ENCODE data around the gene RPL9. TPM values are rescaled to one million over a fixed set of nuclear protein-coding genes. Genes with fewer than 3 reads are reported as not detected.
"Not testable (repeated sequence)": the region's sequence is repeated elsewhere in the genome, so short reads cannot be mapped to it uniquely, and the experiment has no call there.

RPL9 gene
- total and polyA plus RNA-seq, 12 donors = 951 to 3,860 (median 1,696) TPM

GRCh38 chr4:39433878-39434492, 24.7 kb downstream of the RPL9 start:
- no peak for TF ChIP-seq CTCF (IDR thresholded peaks at IDR 0.05)
- TF ChIP-seq POLR2A (IDR thresholded peaks at IDR 0.05) = no peak
- Histone ChIP-seq H3K9me3 (replicated peaks in 1 of 3) (no peaks in the 10 kb centered on the region), H3K27me3 (no peaks in the 10 kb centered on the region), H3K4me1 (replicated peaks in 1 of 2) (no peaks in the 10 kb centered on the region), H3K36me3 (replicated peaks in 1 of 2) (no peaks in the 10 kb centered on the region), H3K4me3 (no peak overlapping the region), H3K27ac (no peak overlapping the region)
- 92 to 95% (median 93%) methylated on average over 11 of the region's 11 CpGs for WGBS, 4 donors
- no peak for DNase-seq
- intact Hi-C loops (cut with DNase I) = no loop called here

- Histone ChIP-seq H3K9me3 (replicated peaks in 1 of 3) (no peaks in the 10 kb centered on the region), H3K4me1 (replicated peaks in 1 of 2) (no peaks in the 10 kb centered on the region), H3K27me3 (no peaks in the 10 kb centered on the region), H3K27ac (no peak overlapping the region), H3K36me3 (replicated peaks in 1 of 2) (no peaks in the 10 kb centered on the region), H3K4me3 (no peak overlapping the region)
- DNase-seq = no peak
- WGBS, 4 donors = 63 to 73% (median 72%) methylated on average over 4 of the region's 4 CpGs
- TF ChIP-seq CTCF (IDR thresholded peaks at IDR 0.05) = no peak
- intact Hi-C loops (cut with DNase I) = no loop called here
Measured at GRCh38 chr4:39429476-39430334, 29.0 kb downstream of the RPL9 start.

- intact Hi-C loops (cut with DNase I) = no loop called here
- 60 to 69% (median 66%) methylated on average over 10 of the region's 10 CpGs for WGBS, 4 donors
- H3K27ac ChIP-seq = no peak overlapping the region
- H3K4me1 ChIP-seq (replicated peaks in 1 of 2) = no peaks in the 10 kb centered on the region
- no peaks in the 10 kb centered on the region for H3K27me3 ChIP-seq
- H3K9me3 ChIP-seq (replicated peaks in 1 of 3) = no peaks in the 10 kb centered on the region
- H3K36me3 ChIP-seq (replicated peaks in 1 of 2) = no peaks in the 10 kb centered on the region
- H3K4me3 ChIP-seq = no peak overlapping the region
- TF ChIP-seq CTCF (IDR thresholded peaks at IDR 0.05) (no peak), POLR2A (IDR thresholded peaks at IDR 0.05) (no peak)
- no peak for DNase-seq
Measured at GRCh38 chr4:39427520-39428114, 31.1 kb downstream of the RPL9 start.

- H3K4me3 ChIP-seq = no peak overlapping the region
- TF ChIP-seq CTCF (IDR thresholded peaks at IDR 0.05) = no peak
- 90 to 94% (median 92%) methylated on average over 1 of the region's 1 CpG for WGBS, 4 donors
- intact Hi-C loops (cut with DNase I) = no loop called here
- DNase-seq = no peak
- H3K4me1 ChIP-seq (replicated peaks in 1 of 2) = no peaks in the 10 kb centered on the region
- H3K27me3 ChIP-seq = no peaks in the 10 kb centered on the region
- no peaks in the 10 kb centered on the region for H3K36me3 ChIP-seq (replicated peaks in 1 of 2)
- no peaks in the 10 kb centered on the region for H3K9me3 ChIP-seq (replicated peaks in 1 of 3)
- H3K27ac ChIP-seq = no peak overlapping the region
Measured at GRCh38 chr4:39426728-39427127, 32.0 kb downstream of the RPL9 start.

GRCh38 chr4:39425297-39425696, 33.4 kb downstream of the RPL9 start:
- intact Hi-C loops (cut with DNase I); H3K9me3 ChIP-seq (replicated peaks in 1 of 3); H3K36me3 ChIP-seq (replicated peaks in 1 of 2); H3K27ac ChIP-seq; H3K4me3 ChIP-seq; H3K4me1 ChIP-seq (replicated peaks in 1 of 2); DNase-seq; H3K27me3 ChIP-seq: not testable (repeated sequence)
- WGBS, 4 donors = 58 to 64% (median 59%) methylated on average over 1 of the region's 1 CpG
